ENCODE measurements around the gene KATNB1.
"Not testable (repeated sequence)": the region's sequence is repeated elsewhere in the genome, so short reads cannot be mapped to it uniquely, and the experiment has no call there.

The KATNB1 gene

GRCh38 chr16:57727610-57728009, 8.0 kb upstream of the KATNB1 start:
- DNase-seq: no peak

- DNase-seq: peak; percentile 8
Observed at GRCh38 chr16:57728336-57729181, 7.0 kb upstream of the KATNB1 start.

- no peak for DNase-seq
Observed at GRCh38 chr16:57729182-57729484, 6.4 kb upstream of the KATNB1 start.

GRCh38 chr16:57729852-57730251, 5.7 kb upstream of the KATNB1 start:
- DNase-seq: not testable (repeated sequence)

- DNase-seq: no peak
Observed at GRCh38 chr16:57730771-57731730, 4.5 kb upstream of the KATNB1 start.

GRCh38 chr16:57732037-57732436, 3.5 kb upstream of the KATNB1 start:
- DNase-seq: no peak

- DNase-seq: no peak
Observed at GRCh38 chr16:57732714-57733113, 2.9 kb upstream of the KATNB1 start.

GRCh38 chr16:57734308-57734924, 1.2 kb upstream of the KATNB1 start:
- DNase-seq: no peak

GRCh38 chr16:57734925-57735754, 430 bp upstream of the KATNB1 start:
- peak; percentile 99 for DNase-seq

- DNase-seq: peak; percentile 61
Observed at GRCh38 chr16:57736419-57737351, 1.1 kb downstream of the KATNB1 start.

GRCh38 chr16:57738844-57739243, 3.3 kb downstream of the KATNB1 start:
- no peak for DNase-seq

GRCh38 chr16:57739756-57740422, 4.3 kb downstream of the KATNB1 start:
- no peak for DNase-seq

- no peak for DNase-seq
Observed at GRCh38 chr16:57740423-57741071, 5.0 kb downstream of the KATNB1 start.

GRCh38 chr16:57741660-57742191, 6.2 kb downstream of the KATNB1 start:
- DNase-seq: no peak

GRCh38 chr16:57742543-57742942, 7.0 kb downstream of the KATNB1 start:
- DNase-seq: no peak

GRCh38 chr16:57743458-57743857, 7.9 kb downstream of the KATNB1 start:
- no peak for DNase-seq

GRCh38 chr16:57743886-57744641, 8.5 kb downstream of the KATNB1 start:
- no peak for DNase-seq

- DNase-seq: no peak
Observed at GRCh38 chr16:57744642-57744903, 9.0 kb downstream of the KATNB1 start.

GRCh38 chr16:57745768-57746167, 10.2 kb downstream of the KATNB1 start:
- no peak for DNase-seq
